Stimulated activated naive CD4-positive, alpha-beta T cell treated with Interleukin-2 at 50 U/mL for 16 hours (primary cell): ENCODE measurements around the gene ERBB3.

Experiments
- DNase-seq: peaks from one replicate; lab custom pipeline; 2025; lab: John Stamatoyannopoulos, UW

ERBB3 gene

DNA sequence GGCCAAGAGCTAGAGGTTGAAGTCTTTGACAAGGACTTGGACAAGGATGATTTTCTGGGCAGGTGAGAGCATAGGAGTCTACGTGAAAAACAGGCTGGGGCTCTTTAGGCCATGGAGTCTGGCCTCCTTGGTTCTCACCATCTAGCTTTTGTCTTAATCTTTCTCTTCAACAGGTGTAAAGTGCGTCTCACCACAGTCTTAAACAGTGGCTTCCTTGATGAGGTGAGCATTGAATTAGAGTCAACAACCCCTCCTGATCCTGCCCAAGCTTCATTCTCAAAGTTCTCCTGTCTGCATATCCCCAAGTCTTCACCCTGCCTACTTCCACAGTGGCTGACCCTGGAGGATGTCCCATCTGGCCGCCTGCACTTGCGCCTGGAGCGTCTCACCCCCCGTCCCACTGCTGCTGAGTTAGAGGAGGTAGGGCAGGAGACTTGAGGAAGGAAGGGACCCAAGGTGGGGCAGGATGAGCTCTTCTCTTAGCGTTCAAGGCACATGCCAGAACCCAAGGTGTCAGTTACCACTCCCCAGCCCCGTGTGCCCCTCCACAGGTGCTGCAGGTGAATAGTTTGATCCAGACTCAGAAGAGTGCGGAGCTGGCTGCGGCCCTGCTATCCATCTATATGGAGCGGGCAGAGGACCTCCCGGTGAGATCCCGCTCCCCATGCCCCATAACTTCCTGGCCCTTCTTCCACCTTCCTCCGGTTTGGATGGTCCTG lies 58.0 kb downstream of the ERBB3 start:
- no peak for DNase-seq

DNA sequence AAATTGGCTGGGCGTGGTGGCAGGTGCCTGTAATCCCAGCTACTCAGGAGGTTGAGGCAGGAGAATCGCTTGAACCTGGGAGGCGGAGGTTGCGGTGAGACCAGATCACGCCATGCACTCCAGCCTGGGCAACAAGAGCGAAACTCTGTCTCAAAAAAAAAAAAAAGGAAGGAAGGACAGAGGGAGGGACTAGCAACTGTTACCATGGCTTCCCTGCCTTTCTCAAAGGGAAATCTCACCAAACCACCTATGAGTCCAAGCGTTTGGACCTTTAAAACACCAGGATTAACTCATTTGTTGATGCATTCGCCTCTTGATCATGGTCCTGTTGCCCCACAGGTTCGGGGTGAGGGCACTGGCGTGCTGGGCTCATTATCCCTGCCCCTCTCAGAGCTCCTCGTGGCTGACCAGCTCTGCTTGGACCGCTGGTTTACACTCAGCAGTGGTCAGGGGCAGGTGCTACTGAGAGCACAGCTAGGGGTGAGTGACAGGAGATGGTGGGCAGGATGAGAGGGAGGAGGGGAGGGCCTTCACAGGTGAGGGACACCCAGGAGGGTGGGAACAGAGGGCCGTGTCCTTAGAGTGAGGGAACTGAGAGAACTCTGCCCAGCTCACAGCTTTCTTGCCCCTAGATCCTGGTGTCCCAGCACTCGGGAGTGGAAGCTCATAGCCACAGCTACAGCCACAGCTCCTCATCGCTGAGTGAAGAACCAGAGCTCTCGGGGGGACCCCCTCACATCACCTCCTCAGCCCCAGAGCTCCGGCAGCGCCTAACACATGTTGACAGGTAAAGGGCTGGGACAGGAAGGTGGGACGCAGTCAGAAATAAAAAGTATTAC lies 62.2 kb downstream of the ERBB3 start:
- DNase-seq, result no peak

- no peak for DNase-seq
These were observed 63.3 kb downstream of the ERBB3 start for GRCh38 chr12:56143217-56143616.

GRCh38 chr12:56143870-56144269 lies 63.9 kb downstream of the ERBB3 start:
- DNase-seq, result no peak

- no peak for DNase-seq
These were observed 65.3 kb downstream of the ERBB3 start for GRCh38 chr12:56145217-56145616.

GRCh38 chr12:56146492-56147460 lies 66.8 kb downstream of the ERBB3 start:
- no peak for DNase-seq

GRCh38 chr12:56150563-56150962 lies 70.6 kb downstream of the ERBB3 start:
- no peak for DNase-seq

- peak; percentile 67 for DNase-seq
These were observed 71.7 kb downstream of the ERBB3 start for GRCh38 chr12:56151672-56152131.

DNA sequence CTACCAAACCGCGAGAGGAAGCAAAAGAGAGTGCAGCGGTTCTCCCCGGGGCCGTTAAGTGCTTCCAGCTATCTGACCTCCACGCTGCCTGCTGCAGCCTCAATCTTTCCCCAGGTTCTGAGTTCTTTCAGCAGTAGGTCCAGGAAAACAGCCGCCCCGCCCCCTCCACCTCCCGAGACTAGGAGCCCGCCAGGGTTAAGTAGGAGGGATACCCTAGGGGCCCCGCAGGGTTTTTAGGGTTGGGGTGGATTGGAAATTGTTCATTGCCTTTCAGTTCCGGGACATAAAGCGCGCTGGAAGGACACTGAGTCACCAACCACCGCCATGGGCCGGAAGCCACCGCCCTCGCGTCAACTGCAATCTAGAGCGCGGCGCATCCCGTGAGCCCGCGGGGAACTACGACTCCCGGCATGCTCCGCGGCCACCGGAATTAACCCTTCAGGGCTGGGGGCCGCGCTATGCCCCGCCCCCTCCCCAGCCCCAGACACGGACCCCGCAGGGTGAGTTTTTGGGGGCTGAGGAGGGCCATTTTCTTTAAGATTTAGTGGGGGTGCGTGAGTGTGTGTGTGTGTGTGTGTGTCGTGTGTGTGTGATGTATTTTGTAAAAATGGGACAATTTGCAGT lies 72.3 kb downstream of the ERBB3 start, which contains the start of gene MYL6B:
Gene MYL6B (plus strand): TSS at position 456 of the 624 bp plus-strand sequence. CDS start 1,332 bp downstream, outside the sequence.
- peak; percentile 96 for DNase-seq
